KMS-11 (cell line): ENCODE data around the gene AMIGO3.
"Not testable (repeated sequence)": the region's sequence is repeated elsewhere in the genome, so short reads cannot be mapped to it uniquely, and the experiment has no call there.

Source experiments
- H2AFZ ChIP-seq: fragments of 200-600 bp; sonication (generic); 2 replicates; pipeline ENCODE4 v1.6.1; 2016; ENCODE audit warnings: antibody characterized with exemption, mixed run types, low read depth
- H3K27ac ChIP-seq: fragments of 200-600 bp; sonication (generic); 2 replicates; pipeline ENCODE4 v1.6.1; 2016; ENCODE audit warnings: mild to moderate bottlenecking, mixed run types
- H3K27me3 ChIP-seq: fragments of 200-600 bp; sonication (generic); 2 replicates; pipeline ENCODE4 v1.6.1; 2017; ENCODE audit warnings: mild to moderate bottlenecking, low read depth, mixed run types, moderate library complexity; ENCODE audit not compliant: insufficient read depth
- H3K36me3 ChIP-seq: fragments of 200-600 bp; sonication (generic); 2 replicates; pipeline ENCODE4 v1.6.1; 2017; ENCODE audit warnings: mild to moderate bottlenecking, mixed run types; ENCODE audit not compliant: insufficient read depth
- H3K4me1 ChIP-seq: fragments of 200-600 bp; sonication (generic); 2 replicates; pipeline ENCODE4 v1.6.1; 2016; ENCODE audit warnings: mild to moderate bottlenecking, low read depth, mixed run types; ENCODE audit not compliant: poor library complexity, severe bottlenecking
- H3K4me2 ChIP-seq: fragments of 200-600 bp; sonication (generic); 2 replicates; pipeline ENCODE4 v1.7.0; 2016; ENCODE audit warnings: mild to moderate bottlenecking, mixed run types
- H3K4me3 ChIP-seq: fragments of 200-600 bp; sonication (generic); IDR thresholded peaks from 2 replicates; pipeline ENCODE4 v1.6.1; 2017; ENCODE audit warnings: low read depth, low read length, mixed read lengths; ENCODE audit not compliant: insufficient read depth
- H3K79me2 ChIP-seq: fragments of 200-600 bp; sonication (generic); 2 replicates; pipeline ENCODE4 v1.6.1; 2016; ENCODE audit warnings: low read depth, mixed run types; ENCODE audit not compliant: insufficient read depth
- H3K9ac ChIP-seq: fragments of 200-600 bp; sonication (generic); 2 replicates; pipeline ENCODE4 v1.6.1; 2016; ENCODE audit warnings: mild to moderate bottlenecking, mixed run types
- H4K20me1 ChIP-seq: fragments of 200-600 bp; sonication (generic); 2 replicates; pipeline ENCODE4 v1.6.1; 2016; ENCODE audit warnings: mild to moderate bottlenecking, mixed run types; ENCODE audit not compliant: insufficient read depth
- TF ChIP-seq, protein P1 (sequence below): fragments of 200-600 bp; sonication (generic); conservative IDR thresholded peaks from 2 replicates; pipeline ENCODE4 v1.6.1; 2017; ENCODE audit warnings: low read depth, mild to moderate bottlenecking, antibody characterized with exemption, low read length, moderate library complexity, mixed read lengths

The AMIGO3 gene

GRCh38 chr3:49689908-49690624 is 29.4 kb downstream of the AMIGO3 start:
- not testable (repeated sequence) for H3K27me3 ChIP-seq, H3K79me2 ChIP-seq, H4K20me1 ChIP-seq, H3K4me3 ChIP-seq, H3K4me1 ChIP-seq, H3K36me3 ChIP-seq, H3K27ac ChIP-seq
- H3K9ac ChIP-seq, result peak overlapping the region; percentile 53; the same call in 1 of the 2 replicates
- peak overlapping the region; percentile 38; the same call in 1 of the 2 replicates for H2AFZ ChIP-seq
- H3K4me2 ChIP-seq, result peak overlapping the region; percentile 42

- H3K4me3 ChIP-seq, result no peak within 1 kb of the TSS
- H3K4me1 ChIP-seq, result no peaks in the 10 kb centered on the region
- H3K4me2 ChIP-seq, result peak within 1 kb of the TSS; percentile 52
- TF ChIP-seq, protein P1, sequence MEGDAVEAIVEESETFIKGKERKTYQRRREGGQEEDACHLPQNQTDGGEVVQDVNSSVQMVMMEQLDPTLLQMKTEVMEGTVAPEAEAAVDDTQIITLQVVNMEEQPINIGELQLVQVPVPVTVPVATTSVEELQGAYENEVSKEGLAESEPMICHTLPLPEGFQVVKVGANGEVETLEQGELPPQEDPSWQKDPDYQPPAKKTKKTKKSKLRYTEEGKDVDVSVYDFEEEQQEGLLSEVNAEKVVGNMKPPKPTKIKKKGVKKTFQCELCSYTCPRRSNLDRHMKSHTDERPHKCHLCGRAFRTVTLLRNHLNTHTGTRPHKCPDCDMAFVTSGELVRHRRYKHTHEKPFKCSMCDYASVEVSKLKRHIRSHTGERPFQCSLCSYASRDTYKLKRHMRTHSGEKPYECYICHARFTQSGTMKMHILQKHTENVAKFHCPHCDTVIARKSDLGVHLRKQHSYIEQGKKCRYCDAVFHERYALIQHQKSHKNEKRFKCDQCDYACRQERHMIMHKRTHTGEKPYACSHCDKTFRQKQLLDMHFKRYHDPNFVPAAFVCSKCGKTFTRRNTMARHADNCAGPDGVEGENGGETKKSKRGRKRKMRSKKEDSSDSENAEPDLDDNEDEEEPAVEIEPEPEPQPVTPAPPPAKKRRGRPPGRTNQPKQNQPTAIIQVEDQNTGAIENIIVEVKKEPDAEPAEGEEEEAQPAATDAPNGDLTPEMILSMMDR, result no peak
- H3K9ac ChIP-seq, result peak within 1 kb of the TSS; percentile 53; the same call in 1 of the 2 replicates
- no peaks in the 10 kb centered on the region; the same call in 1 of the 2 replicates for H3K79me2 ChIP-seq
- no peaks in the 10 kb centered on the region for H3K36me3 ChIP-seq
- H3K27ac ChIP-seq, result peak within 1 kb of the TSS; percentile 49; the same call in 1 of the 2 replicates
- H2AFZ ChIP-seq, result peak within 1 kb of the TSS; percentile 95
- no peaks in the 10 kb centered on the region for H3K27me3 ChIP-seq
- H4K20me1 ChIP-seq, result no peaks in the 10 kb centered on the region
Observed at GRCh38 chr3:49689046-49689907, 30.2 kb downstream of the AMIGO3 start, which contains the start of the genes MST1 and RNF123. Gene MST1 (minus strand): TSS chr3:49689474. CDS start chr3:49688691, 783 bp downstream. Gene RNF123 (plus strand): TSS chr3:49689557. CDS start chr3:49691166, 1,609 bp downstream.

GRCh38 chr3:49688338-49689045 is 31.0 kb downstream of the AMIGO3 start:
- H3K36me3 ChIP-seq, H3K27me3 ChIP-seq, H3K4me1 ChIP-seq, H4K20me1 ChIP-seq, H3K4me3 ChIP-seq, H3K79me2 ChIP-seq: not testable (repeated sequence)
- Histone ChIP-seq H2AFZ (peak overlapping the region; percentile 95), H3K4me2 (peak overlapping the region; percentile 52; the same call in 1 of the 2 replicates), H3K9ac (peak overlapping the region; percentile 53; the same call in 1 of the 2 replicates), H3K27ac (peak overlapping the region; percentile 49; the same call in 1 of the 2 replicates)

GRCh38 chr3:49687424-49687795 is 32.1 kb downstream of the AMIGO3 start:
- H2AFZ ChIP-seq, H3K4me1 ChIP-seq, H3K4me2 ChIP-seq, H3K27me3 ChIP-seq, H3K27ac ChIP-seq, H3K9ac ChIP-seq, H4K20me1 ChIP-seq, H3K4me3 ChIP-seq, H3K36me3 ChIP-seq, H3K79me2 ChIP-seq: not testable (repeated sequence)

DNA sequence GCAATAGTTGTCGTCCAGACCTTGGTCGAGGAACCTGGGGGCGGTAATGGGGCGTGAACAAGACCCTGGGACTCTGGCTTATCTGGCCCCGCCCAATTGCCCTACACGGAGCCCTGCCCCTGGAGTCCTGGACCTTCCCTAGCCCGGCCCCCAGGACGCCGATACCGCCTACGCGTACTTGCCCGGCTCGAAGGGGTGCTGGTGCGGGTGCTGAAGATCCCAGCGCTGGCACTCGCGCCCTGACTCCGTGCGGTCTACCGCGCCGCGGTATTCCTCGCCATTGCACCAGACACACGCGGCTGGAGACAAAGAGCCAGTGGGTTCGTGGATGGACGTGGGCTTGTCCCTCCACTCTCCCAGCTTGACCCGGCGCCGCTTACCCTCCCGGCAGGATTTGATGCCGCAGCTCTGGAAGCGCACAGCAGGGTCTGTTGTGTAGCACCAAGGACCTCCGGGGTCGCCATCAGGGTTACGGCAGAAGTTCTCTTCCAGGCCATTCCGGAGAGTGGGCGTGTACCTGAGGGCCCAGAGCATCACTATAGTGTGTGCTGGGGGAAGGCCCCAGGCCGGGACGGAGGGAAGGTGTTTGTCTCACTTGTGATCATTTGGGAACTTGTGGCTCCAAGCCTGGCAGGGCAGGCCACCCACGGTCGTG is 32.6 kb downstream of the AMIGO3 start:
- H3K4me1 ChIP-seq, H3K9ac ChIP-seq: not testable (repeated sequence)

DNA sequence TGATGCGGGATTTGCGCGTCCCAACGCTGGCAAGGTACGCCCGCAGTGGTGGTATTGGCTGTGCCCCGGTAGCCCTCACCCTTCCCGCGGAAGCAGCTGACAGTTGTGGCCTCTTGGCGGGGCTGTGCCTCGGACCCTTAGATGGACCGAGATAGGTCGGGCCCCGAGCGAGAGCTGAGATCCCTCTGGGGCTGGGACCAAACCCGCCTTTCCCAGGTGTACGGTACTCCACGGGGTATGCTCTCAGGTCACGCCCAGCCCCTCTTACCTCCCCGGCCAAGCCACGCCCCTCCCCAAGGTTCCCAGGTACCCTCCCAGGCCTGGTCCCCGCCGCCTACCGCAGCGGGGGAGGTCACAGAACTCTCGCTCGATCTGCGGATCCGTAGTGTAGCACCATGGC is 33.1 kb downstream of the AMIGO3 start:
- not testable (repeated sequence) for H3K27ac ChIP-seq, H3K27me3 ChIP-seq, H3K4me3 ChIP-seq, H3K4me2 ChIP-seq, H3K79me2 ChIP-seq, H2AFZ ChIP-seq, H3K9ac ChIP-seq, H3K36me3 ChIP-seq, H4K20me1 ChIP-seq, H3K4me1 ChIP-seq

More for the DNA sequence above, 32.6 kb downstream of the AMIGO3 start:
- not testable (repeated sequence) for H3K27me3 ChIP-seq, H3K4me2 ChIP-seq, H3K36me3 ChIP-seq, H2AFZ ChIP-seq, H3K27ac ChIP-seq, H3K4me3 ChIP-seq, H4K20me1 ChIP-seq, H3K79me2 ChIP-seq

DNA sequence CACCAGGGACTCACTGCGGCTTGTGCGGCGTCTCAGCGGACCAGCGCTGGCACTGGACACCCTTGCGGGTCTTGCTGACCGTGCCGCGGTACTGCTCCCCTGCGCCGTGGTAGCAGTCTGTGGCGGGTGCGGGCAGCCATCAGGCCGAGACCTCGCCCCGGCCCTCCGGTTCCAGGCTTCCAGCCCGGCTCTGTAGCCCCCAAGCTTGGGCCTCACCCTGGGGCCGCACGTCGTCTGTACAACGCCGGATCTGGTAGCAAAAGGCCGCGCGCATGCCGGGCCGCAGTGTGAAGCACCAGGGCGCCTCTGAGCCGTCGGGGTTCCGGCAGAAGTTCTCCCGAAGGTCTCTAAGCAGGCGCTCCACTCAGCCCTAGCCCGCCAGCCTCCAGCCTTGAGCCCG is 33.6 kb downstream of the AMIGO3 start:
- not testable (repeated sequence) for H3K9ac ChIP-seq, H4K20me1 ChIP-seq, H2AFZ ChIP-seq, H3K27me3 ChIP-seq, H3K4me2 ChIP-seq, H3K36me3 ChIP-seq, H3K4me1 ChIP-seq, H3K79me2 ChIP-seq, H3K27ac ChIP-seq, H3K4me3 ChIP-seq

- not testable (repeated sequence) for H3K36me3 ChIP-seq, H3K79me2 ChIP-seq, H3K27ac ChIP-seq, H4K20me1 ChIP-seq, H2AFZ ChIP-seq, H3K4me3 ChIP-seq, H3K27me3 ChIP-seq, H3K9ac ChIP-seq, H3K4me1 ChIP-seq, H3K4me2 ChIP-seq
Observed at GRCh38 chr3:49685103-49685502, 34.4 kb downstream of the AMIGO3 start.
